HepG2 (cell line): ENCODE results near the gene HEXIM1. TPM values are rescaled to one million over a fixed set of nuclear protein-coding genes. Genes with fewer than 3 reads are reported as not detected.

Experiments
- CERS6 ChIP-seq: sonication (generic); formaldehyde crosslinking; IDR thresholded peaks from 2 replicates; pipeline ENCODE4 v1.5.0; 2020; ENCODE audit warnings: missing genetic modification reagents
- DNMT1 ChIP-seq: sonication (generic); formaldehyde crosslinking; IDR thresholded peaks from 2 replicates; pipeline ENCODE4 v1.5.1; 2020; ENCODE audit warnings: mild to moderate bottlenecking, missing genetic modification reagents
- DR1 ChIP-seq: sonication (generic); formaldehyde crosslinking; IDR thresholded peaks from 2 replicates; pipeline ENCODE4 v1.8.0; 2021; ENCODE audit warnings: mild to moderate bottlenecking, missing genetic modification reagents, inconsistent platforms
- MLXIP ChIP-seq: sonication (generic); formaldehyde crosslinking; IDR thresholded peaks from 2 replicates; pipeline ENCODE4 v1.9.0; 2021; ENCODE audit warnings: missing genetic modification reagents, borderline replicate concordance
- ZBTB40 ChIP-seq, 2 experiments: fragments of 450-650 bp in 1 of 2; sonication (generic) in 1 of 2; formaldehyde crosslinking in 1 of 2; IDR thresholded peaks; 2 replicates each; pipeline versions ENCODE4 v1.6.1 to v1.8.0; 2016 to 2022; ENCODE audit warnings: antibody characterized with exemption in 1 of 2, mild to moderate bottlenecking in 1 of 2, missing genetic modification reagents in 1 of 2
- ZFP91 ChIP-seq: sonication (generic); formaldehyde crosslinking; IDR thresholded peaks from 2 replicates; pipeline ENCODE4 v1.9.0; 2022; ENCODE audit warnings: missing genetic modification reagents, mild to moderate bottlenecking, borderline replicate concordance
- ZFX ChIP-seq: sonication (generic); formaldehyde crosslinking; IDR thresholded peaks from 2 replicates; pipeline ENCODE4 v1.4.0; 2020; ENCODE audit warnings: mild to moderate bottlenecking, low read depth, missing genetic modification reagents, moderate library complexity
- ZNF770 ChIP-seq: sonication (generic); formaldehyde crosslinking; IDR thresholded peaks from 2 replicates; pipeline ENCODE4 v1.5.0; 2020; ENCODE audit warnings: mild to moderate bottlenecking, missing genetic modification reagents
- ZNF816 ChIP-seq: sonication (generic); formaldehyde crosslinking; IDR thresholded peaks from 2 replicates; pipeline ENCODE4 v1.8.0; 2022; ENCODE audit warnings: missing genetic modification reagents, mild to moderate bottlenecking, borderline replicate concordance
- polyA plus RNA-seq, 8 experiments: library from polyadenylated mRNA; depleted of rRNA in 3 of 8; stranded (reverse) in 7 of 8; unstranded in 1 of 8; fragments of >200 nt; fragmentation: Illumina TruSeq in 4 of 8; extraction: Trizol in 4 of 8; gene quantifications; 2 replicates each; pipeline versions ENCODE4 v1.2.1 to v1.2.3, GENCODE V29; 2011 to 2016; ENCODE audit warnings: low read depth in 4 of 8, missing spikeins in 1 of 8, mixed read lengths in 1 of 8; ENCODE audit not compliant: insufficient read depth in 1 of 8
- total RNA-seq, 5 experiments: library from RNA; depleted of rRNA; stranded (reverse); fragments of >200 nt; fragmentation: Illumina TruSeq; extraction: Trizol; gene quantifications; 2 replicates each; pipeline ENCODE4 v1.2.3, GENCODE V29; 2016; ENCODE audit warnings: low read depth in 1 of 5

HEXIM1 gene
- total and polyA plus RNA-seq, 2 of the 13 experiments (the other 11 are each of a cell fraction or from before 2014, with no cell fraction given), result 10.5 to 16.6 TPM

GRCh38 chr17:45147581-45148182 lies 593 bp upstream of the HEXIM1 start (continued):
- TF ChIP-seq ZBTB40 (IDR thresholded peaks at IDR 0.05), result no peak
- no peak for TF ChIP-seq ZBTB40 (CRISPR knock-in tag; IDR thresholded peaks at IDR 0.05)
- TF ChIP-seq DR1 (CRISPR knock-in tag), result no peak
- TF ChIP-seq DNMT1 (CRISPR knock-in tag), result no peak
- TF ChIP-seq ZFX (CRISPR knock-in tag), result peak; percentile 97
- TF ChIP-seq CERS6 (CRISPR knock-in tag), result no peak
- peak; percentile 100 for TF ChIP-seq ZFP91 (CRISPR knock-in tag)
- 0 out of 2 replicates have a peak, but pooled peaks have one; percentile 71 for TF ChIP-seq MLXIP (CRISPR knock-in tag)
- TF ChIP-seq ZNF770 (CRISPR knock-in tag), result peak; percentile 70
- TF ChIP-seq ZNF816 (CRISPR knock-in tag), result no peak
